ENCODE measurements around the gene SMIM7. TPM values are rescaled to one million over a fixed set of nuclear protein-coding genes. Genes with fewer than 3 reads are reported as not detected.

SMIM7 gene
- total RNA-seq, 1 experiment from 2014 or later = 55.9 TPM

DNA sequence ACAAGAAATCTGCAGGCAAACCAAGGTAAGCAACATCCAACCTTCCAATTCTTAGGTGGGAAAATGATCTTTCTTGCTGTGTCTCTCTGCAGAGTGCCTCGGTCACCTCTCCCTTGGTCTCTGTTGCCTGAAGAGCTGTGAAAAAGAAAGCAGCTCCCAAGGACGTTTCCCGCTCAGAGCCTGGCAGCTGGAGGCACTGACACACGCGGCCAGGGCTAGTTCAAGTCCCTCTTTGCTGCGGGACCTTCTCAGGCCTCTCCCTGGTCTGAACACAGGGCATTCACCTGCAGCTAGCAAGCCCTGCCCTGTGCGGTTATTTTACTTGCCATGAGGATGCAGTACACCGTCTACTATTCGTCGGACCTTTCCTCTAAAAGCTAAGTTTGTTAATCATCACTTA lies 35.7 kb downstream of the SMIM7 start:
- POLR2A ChIA-PET = no interaction called here
- H3K27me3 Mint-ChIP-seq (ENCODE audit: low read depth) = no peaks in the 10 kb centered on the region

More for the DNA sequence above, 35.7 kb downstream of the SMIM7 start:
- no peak overlapping the region; the same call in 1 of the 2 replicates for H3K27ac Mint-ChIP-seq
- no peak for DNase-seq (ENCODE audit: low spot score)
- no peaks in the 10 kb centered on the region for H3K9me3 Mint-ChIP-seq
- H3K36me3 Mint-ChIP-seq = peaks cover 6% of the 10 kb centered on the region; the same call in 1 of the 2 replicates
- peaks cover 27% of the 10 kb centered on the region for H3K4me1 Mint-ChIP-seq
- TF ChIP-seq, protein P1, sequence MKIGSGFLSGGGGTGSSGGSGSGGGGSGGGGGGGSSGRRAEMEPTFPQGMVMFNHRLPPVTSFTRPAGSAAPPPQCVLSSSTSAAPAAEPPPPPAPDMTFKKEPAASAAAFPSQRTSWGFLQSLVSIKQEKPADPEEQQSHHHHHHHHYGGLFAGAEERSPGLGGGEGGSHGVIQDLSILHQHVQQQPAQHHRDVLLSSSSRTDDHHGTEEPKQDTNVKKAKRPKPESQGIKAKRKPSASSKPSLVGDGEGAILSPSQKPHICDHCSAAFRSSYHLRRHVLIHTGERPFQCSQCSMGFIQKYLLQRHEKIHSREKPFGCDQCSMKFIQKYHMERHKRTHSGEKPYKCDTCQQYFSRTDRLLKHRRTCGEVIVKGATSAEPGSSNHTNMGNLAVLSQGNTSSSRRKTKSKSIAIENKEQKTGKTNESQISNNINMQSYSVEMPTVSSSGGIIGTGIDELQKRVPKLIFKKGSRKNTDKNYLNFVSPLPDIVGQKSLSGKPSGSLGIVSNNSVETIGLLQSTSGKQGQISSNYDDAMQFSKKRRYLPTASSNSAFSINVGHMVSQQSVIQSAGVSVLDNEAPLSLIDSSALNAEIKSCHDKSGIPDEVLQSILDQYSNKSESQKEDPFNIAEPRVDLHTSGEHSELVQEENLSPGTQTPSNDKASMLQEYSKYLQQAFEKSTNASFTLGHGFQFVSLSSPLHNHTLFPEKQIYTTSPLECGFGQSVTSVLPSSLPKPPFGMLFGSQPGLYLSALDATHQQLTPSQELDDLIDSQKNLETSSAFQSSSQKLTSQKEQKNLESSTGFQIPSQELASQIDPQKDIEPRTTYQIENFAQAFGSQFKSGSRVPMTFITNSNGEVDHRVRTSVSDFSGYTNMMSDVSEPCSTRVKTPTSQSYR (CRISPR knock-in tag; IDR thresholded peaks at IDR 0.05) = no peak
- TF ChIP-seq, protein P2, sequence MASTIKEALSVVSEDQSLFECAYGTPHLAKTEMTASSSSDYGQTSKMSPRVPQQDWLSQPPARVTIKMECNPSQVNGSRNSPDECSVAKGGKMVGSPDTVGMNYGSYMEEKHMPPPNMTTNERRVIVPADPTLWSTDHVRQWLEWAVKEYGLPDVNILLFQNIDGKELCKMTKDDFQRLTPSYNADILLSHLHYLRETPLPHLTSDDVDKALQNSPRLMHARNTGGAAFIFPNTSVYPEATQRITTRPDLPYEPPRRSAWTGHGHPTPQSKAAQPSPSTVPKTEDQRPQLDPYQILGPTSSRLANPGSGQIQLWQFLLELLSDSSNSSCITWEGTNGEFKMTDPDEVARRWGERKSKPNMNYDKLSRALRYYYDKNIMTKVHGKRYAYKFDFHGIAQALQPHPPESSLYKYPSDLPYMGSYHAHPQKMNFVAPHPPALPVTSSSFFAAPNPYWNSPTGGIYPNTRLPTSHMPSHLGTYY (CRISPR knock-in tag; IDR thresholded peaks at IDR 0.05) = no peak
- no peak for TF ChIP-seq ZNF396 (CRISPR knock-in tag; IDR thresholded peaks at IDR 0.05; ENCODE audit: borderline replicate concordance)
- no peak for TF ChIP-seq ETV6 (CRISPR knock-in tag; IDR thresholded peaks at IDR 0.05)
- no peak for TF ChIP-seq SOX15 (CRISPR knock-in tag; IDR thresholded peaks at IDR 0.05)
- TF ChIP-seq, protein P3, sequence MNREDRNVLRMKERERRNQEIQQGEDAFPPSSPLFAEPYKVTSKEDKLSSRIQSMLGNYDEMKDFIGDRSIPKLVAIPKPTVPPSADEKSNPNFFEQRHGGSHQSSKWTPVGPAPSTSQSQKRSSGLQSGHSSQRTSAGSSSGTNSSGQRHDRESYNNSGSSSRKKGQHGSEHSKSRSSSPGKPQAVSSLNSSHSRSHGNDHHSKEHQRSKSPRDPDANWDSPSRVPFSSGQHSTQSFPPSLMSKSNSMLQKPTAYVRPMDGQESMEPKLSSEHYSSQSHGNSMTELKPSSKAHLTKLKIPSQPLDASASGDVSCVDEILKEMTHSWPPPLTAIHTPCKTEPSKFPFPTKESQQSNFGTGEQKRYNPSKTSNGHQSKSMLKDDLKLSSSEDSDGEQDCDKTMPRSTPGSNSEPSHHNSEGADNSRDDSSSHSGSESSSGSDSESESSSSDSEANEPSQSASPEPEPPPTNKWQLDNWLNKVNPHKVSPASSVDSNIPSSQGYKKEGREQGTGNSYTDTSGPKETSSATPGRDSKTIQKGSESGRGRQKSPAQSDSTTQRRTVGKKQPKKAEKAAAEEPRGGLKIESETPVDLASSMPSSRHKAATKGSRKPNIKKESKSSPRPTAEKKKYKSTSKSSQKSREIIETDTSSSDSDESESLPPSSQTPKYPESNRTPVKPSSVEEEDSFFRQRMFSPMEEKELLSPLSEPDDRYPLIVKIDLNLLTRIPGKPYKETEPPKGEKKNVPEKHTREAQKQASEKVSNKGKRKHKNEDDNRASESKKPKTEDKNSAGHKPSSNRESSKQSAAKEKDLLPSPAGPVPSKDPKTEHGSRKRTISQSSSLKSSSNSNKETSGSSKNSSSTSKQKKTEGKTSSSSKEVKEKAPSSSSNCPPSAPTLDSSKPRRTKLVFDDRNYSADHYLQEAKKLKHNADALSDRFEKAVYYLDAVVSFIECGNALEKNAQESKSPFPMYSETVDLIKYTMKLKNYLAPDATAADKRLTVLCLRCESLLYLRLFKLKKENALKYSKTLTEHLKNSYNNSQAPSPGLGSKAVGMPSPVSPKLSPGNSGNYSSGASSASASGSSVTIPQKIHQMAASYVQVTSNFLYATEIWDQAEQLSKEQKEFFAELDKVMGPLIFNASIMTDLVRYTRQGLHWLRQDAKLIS (CRISPR knock-in tag; IDR thresholded peaks at IDR 0.05; ENCODE audit: borderline replicate concordance) = no peak
- TF ChIP-seq ATF1 (CRISPR knock-in tag; IDR thresholded peaks at IDR 0.05) = no peak
- no peak for TF ChIP-seq TEAD4 (CRISPR knock-in tag; IDR thresholded peaks at IDR 0.05)
- TF ChIP-seq, protein P4, sequence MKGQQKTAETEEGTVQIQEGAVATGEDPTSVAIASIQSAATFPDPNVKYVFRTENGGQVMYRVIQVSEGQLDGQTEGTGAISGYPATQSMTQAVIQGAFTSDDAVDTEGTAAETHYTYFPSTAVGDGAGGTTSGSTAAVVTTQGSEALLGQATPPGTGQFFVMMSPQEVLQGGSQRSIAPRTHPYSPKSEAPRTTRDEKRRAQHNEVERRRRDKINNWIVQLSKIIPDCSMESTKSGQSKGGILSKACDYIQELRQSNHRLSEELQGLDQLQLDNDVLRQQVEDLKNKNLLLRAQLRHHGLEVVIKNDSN (CRISPR knock-in tag; IDR thresholded peaks at IDR 0.05) = no peak
- TF ChIP-seq, protein P5, sequence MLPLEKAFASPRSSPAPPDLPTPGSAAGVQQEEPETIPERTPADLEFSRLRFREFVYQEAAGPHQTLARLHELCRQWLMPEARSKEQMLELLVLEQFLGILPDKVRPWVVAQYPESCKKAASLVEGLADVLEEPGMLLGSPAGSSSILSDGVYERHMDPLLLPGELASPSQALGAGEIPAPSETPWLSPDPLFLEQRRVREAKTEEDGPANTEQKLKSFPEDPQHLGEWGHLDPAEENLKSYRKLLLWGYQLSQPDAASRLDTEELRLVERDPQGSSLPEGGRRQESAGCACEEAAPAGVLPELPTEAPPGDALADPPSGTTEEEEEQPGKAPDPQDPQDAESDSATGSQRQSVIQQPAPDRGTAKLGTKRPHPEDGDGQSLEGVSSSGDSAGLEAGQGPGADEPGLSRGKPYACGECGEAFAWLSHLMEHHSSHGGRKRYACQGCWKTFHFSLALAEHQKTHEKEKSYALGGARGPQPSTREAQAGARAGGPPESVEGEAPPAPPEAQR (CRISPR knock-in tag; IDR thresholded peaks at IDR 0.05) = no peak
- TF ChIP-seq, protein P6, sequence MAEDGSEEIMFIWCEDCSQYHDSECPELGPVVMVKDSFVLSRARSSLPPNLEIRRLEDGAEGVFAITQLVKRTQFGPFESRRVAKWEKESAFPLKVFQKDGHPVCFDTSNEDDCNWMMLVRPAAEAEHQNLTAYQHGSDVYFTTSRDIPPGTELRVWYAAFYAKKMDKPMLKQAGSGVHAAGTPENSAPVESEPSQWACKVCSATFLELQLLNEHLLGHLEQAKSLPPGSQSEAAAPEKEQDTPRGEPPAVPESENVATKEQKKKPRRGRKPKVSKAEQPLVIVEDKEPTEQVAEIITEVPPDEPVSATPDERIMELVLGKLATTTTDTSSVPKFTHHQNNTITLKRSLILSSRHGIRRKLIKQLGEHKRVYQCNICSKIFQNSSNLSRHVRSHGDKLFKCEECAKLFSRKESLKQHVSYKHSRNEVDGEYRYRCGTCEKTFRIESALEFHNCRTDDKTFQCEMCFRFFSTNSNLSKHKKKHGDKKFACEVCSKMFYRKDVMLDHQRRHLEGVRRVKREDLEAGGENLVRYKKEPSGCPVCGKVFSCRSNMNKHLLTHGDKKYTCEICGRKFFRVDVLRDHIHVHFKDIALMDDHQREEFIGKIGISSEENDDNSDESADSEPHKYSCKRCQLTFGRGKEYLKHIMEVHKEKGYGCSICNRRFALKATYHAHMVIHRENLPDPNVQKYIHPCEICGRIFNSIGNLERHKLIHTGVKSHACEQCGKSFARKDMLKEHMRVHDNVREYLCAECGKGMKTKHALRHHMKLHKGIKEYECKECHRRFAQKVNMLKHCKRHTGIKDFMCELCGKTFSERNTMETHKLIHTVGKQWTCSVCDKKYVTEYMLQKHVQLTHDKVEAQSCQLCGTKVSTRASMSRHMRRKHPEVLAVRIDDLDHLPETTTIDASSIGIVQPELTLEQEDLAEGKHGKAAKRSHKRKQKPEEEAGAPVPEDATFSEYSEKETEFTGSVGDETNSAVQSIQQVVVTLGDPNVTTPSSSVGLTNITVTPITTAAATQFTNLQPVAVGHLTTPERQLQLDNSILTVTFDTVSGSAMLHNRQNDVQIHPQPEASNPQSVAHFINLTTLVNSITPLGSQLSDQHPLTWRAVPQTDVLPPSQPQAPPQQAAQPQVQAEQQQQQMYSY (CRISPR knock-in tag; IDR thresholded peaks at IDR 0.05) = no peak
- TF ChIP-seq NFATC4 (CRISPR knock-in tag; IDR thresholded peaks at IDR 0.05) = no peak
- no peak for TF ChIP-seq FOXP1 (CRISPR knock-in tag; IDR thresholded peaks at IDR 0.05; ENCODE audit: borderline replicate concordance)
- no peak for TF ChIP-seq ELF4 (CRISPR knock-in tag; IDR thresholded peaks at IDR 0.05; ENCODE audit: low read depth)
- no peak for TF ChIP-seq GTF2I (CRISPR knock-in tag; conservative IDR thresholded peaks at IDR 0.05)
- TF ChIP-seq, protein P7, sequence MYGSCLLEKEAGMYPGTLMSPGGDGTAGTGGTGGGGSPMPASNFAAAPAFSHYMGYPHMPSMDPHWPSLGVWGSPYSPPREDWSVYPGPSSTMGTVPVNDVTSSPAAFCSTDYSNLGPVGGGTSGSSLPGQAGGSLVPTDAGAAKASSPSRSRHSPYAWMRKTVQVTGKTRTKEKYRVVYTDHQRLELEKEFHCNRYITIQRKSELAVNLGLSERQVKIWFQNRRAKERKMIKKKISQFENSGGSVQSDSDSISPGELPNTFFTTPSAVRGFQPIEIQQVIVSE (CRISPR knock-in tag; IDR thresholded peaks at IDR 0.05; ENCODE audit: borderline replicate concordance) = no peak
- no peak for TF ChIP-seq TP53 (CRISPR knock-in tag; IDR thresholded peaks at IDR 0.05)
- TF ChIP-seq, protein P8, sequence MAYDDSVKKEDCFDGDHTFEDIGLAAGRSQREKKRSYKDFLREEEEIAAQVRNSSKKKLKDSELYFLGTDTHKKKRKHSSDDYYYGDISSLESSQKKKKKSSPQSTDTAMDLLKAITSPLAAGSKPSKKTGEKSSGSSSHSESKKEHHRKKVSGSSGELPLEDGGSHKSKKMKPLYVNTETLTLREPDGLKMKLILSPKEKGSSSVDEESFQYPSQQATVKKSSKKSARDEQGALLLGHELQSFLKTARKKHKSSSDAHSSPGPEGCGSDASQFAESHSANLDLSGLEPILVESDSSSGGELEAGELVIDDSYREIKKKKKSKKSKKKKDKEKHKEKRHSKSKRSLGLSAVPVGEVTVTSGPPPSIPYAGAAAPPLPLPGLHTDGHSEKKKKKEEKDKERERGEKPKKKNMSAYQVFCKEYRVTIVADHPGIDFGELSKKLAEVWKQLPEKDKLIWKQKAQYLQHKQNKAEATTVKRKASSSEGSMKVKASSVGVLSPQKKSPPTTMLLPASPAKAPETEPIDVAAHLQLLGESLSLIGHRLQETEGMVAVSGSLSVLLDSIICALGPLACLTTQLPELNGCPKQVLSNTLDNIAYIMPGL (CRISPR knock-in tag; IDR thresholded peaks at IDR 0.05) = no peak
- no peak overlapping the region for H3K4me3 Mint-ChIP-seq
- CTCF ChIA-PET = no interaction called here
- ATAC-seq = no peak

Data from WTC11 (cell line).